ENCODE results near the gene GARNL3.

DNA sequence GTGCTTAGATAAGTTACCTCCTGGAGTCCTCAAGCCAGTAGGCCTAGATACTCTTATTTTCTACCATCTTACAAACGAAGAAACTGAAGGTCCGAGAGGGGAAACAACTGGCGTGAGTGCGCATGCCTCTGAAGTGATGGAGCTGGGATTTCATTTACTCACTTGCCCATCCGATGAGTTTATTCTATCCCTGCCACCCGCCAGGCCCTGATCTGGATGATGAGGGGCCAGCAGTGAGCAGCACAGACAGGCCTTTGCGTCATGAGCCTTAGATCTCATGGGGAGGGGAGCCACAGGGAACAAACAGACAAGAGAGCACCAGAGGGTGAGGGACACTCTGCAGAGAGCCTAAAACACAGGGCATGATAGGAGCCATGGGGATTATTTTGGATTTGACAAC is 98.3 kb downstream of the GARNL3 start:
- TF ChIP-seq CTCF (IDR thresholded peaks at IDR 0.05) (no peak), POLR2A (IDR thresholded peaks at IDR 0.05) (no peak), POLR2AphosphoS5 (IDR thresholded peaks at IDR 0.05) (no peak)
